BLaER1 treated with 17β-estradiol and CSF1 and Interleukin-3, amounts not matched to agents 10 nM and 100 nM (cell line): ENCODE measurements around the gene RPL31.
A peak's percentile ranks its signal among the peaks of the same experiment; 100 is the strongest.

ENCODE experiments used
- H3K27ac ChIP-seq, 11 experiments: shearing (Covaris generic); formaldehyde crosslinking; 2 replicates each; pipeline ENCODE4 v1.8.1; 2022
- H3K27me3 ChIP-seq, 11 experiments: shearing (Covaris generic); formaldehyde crosslinking; 2 replicates each; pipeline ENCODE4 v1.8.1; 2022
- H3K36me3 ChIP-seq, 11 experiments: shearing (Covaris generic); formaldehyde crosslinking; 2 replicates each; pipeline ENCODE4 v1.8.1; 2022
- H3K4me1 ChIP-seq, 10 experiments: shearing (Covaris generic); formaldehyde crosslinking; 2 replicates each; pipeline ENCODE4 v1.8.1; 2022
- H3K4me2 ChIP-seq, 11 experiments: shearing (Covaris generic); formaldehyde crosslinking; 2 replicates each; pipeline ENCODE4 v1.8.1; 2022
- H3K4me3 ChIP-seq, 10 experiments: shearing (Covaris generic); formaldehyde crosslinking; 2 replicates each; pipeline ENCODE4 v1.8.1; 2022
- H3K9ac ChIP-seq, 11 experiments: shearing (Covaris generic); formaldehyde crosslinking; 2 replicates each; pipeline ENCODE4 v1.8.1; 2022
- H3K9me3 ChIP-seq, 11 experiments: shearing (Covaris generic); formaldehyde crosslinking; replicated peaks in 1 of 11; 2 replicates each; pipeline ENCODE4 v1.8.1; 2022
- H4K20me1 ChIP-seq, 11 experiments: shearing (Covaris generic); formaldehyde crosslinking; 2 replicates each; pipeline ENCODE4 v1.8.1; 2022
- Cebpa-rat ChIP-seq, 11 experiments: shearing (Covaris generic); IDR thresholded peaks; 2 replicates each; pipeline ENCODE4 v1.8.1; 2022

RPL31 gene

GRCh38 chr2:100998235-100998573 is 3.9 kb upstream of the RPL31 start:
- Histone ChIP-seq H3K4me2 (no peak overlapping the region), H3K9ac (no peak overlapping the region), H3K27ac (no peak overlapping the region), H3K4me3 (no peak overlapping the region), H3K4me1 (peaks cover under 1 to 7% (median 5%) of the 10 kb centered on the region in 10 experiments; a peak in 18 of 20 replicates), H4K20me1 (peaks cover 4 to 7% (median 5%) of the 10 kb centered on the region in 11 experiments; a peak in 18 of 22 replicates), H3K36me3 (peaks cover 2 to 6% (median 5%) of the 10 kb centered on the region in 11 experiments; a peak in 18 of 22 replicates), H3K27me3 (no peaks in the 10 kb centered on the region), H3K9me3 (peaks cover 0 to 7% (median 4%) of the 10 kb centered on the region in 11 experiments; a peak in 10 of 22 replicates)
- TF ChIP-seq Cebpa-rat (IDR thresholded peaks at IDR 0.05), result no peak

GRCh38 chr2:100999995-101000394 is 2.1 kb upstream of the RPL31 start:
- Histone ChIP-seq H3K27me3 (no peaks in the 10 kb centered on the region), H3K9ac (no peak overlapping the region), H3K36me3 (peaks cover 20 to 24% (median 23%) of the 10 kb centered on the region in 11 experiments), H4K20me1 (peaks cover 22 to 25% (median 23%) of the 10 kb centered on the region in 11 experiments), H3K4me3 (no peak overlapping the region), H3K4me2 (no peak overlapping the region), H3K4me1 (peaks cover 18 to 25% (median 23%) of the 10 kb centered on the region in 10 experiments), H3K9me3 (peaks cover 0 to 7% (median 4%) of the 10 kb centered on the region in 11 experiments; a peak in 10 of 22 replicates), H3K27ac (no peak overlapping the region)
- TF ChIP-seq Cebpa-rat (IDR thresholded peaks at IDR 0.05), result no peak

GRCh38 chr2:101002562-101003277 is 631 bp downstream of the RPL31 start:
- peaks cover 34 to 49% (median 46%) of the 10 kb centered on the region in 10 experiments for H3K4me1 ChIP-seq
- peak overlapping the region; percentile 85 to 98 (median 93) for H3K4me2 ChIP-seq
- H3K36me3 ChIP-seq, result peaks cover 47 to 52% (median 51%) of the 10 kb centered on the region in 11 experiments
- peak overlapping the region; percentile 94 to 99 (median 97) for H3K9ac ChIP-seq
- H3K9me3 ChIP-seq, result peaks cover 0 to 7% (median 4%) of the 10 kb centered on the region in 11 experiments; a peak in 10 of 22 replicates
- TF ChIP-seq Cebpa-rat (IDR thresholded peaks at IDR 0.05), result no peak
- H3K27me3 ChIP-seq, result no peaks in the 10 kb centered on the region
- peaks cover 49 to 52% (median 50%) of the 10 kb centered on the region in 11 experiments for H4K20me1 ChIP-seq
- peak overlapping the region; percentile 81 to 97 (median 86) for H3K4me3 ChIP-seq
- H3K27ac ChIP-seq, result peak overlapping the region; percentile 86 to 99 (median 95)

DNA sequence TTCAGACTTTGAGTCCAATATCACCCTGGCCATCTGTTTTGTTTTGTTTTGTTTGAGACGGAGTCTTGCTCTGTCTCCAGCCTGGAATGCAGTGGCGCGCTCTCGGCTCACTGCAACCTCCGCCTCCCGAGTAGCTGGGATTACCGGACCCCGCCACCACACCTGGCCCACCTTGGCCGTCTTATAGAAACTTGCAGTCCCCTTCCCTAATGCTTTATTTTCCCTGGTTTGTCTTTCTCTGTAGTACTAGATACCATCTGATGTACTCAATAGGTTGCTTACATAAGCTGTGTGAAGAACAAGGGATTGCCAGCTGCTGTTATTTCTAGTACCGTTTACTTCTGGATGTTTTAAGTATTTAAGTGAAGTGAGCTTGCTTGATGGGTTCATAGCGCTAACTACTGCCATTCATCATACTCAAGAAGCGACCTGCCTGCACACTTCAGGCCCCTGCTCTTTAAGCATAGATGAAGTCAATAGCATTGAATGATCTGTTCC is 1.2 kb downstream of the RPL31 start:
- peaks cover 53 to 58% (median 57%) of the 10 kb centered on the region in 11 experiments for H3K36me3 ChIP-seq

DNA sequence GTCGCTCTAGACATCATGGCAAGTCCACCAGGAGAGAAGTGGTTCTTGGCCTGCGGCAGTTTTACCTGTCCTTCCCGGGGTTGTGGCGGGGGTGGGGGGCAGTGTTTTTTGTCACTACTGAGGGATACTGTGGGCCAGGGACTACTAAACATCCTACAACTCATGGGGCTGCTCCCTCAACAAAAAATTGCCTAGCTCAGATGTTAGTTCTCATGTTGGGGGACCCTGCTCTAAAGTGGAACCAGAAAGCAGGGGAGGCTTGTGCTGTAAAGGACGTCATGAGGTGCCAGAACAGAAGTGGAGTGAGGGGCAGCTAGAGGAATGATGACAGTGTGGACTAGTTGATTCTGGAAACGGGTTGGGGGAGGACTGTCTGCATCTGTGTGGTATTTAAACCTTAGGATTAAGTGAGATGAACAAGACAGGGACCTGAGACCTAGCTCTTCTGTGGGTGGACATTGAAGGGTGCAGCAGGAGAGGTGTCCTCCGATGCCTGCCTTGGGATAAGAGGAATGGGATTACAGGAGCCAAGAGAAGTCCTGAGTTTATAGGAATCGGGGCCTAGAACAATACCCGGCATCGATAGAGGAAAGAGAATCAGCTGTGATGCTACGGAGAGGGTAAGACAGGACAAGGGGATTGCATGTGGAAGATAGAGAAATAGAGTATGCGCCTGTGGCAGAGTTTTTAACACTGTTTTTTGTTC is 2.7 kb downstream of the RPL31 start:
- Histone ChIP-seq H3K27me3 (no peaks in the 10 kb centered on the region), H3K9ac (peak overlapping the region; percentile 94 to 99 (median 97)), H3K27ac (peak overlapping the region in 8 of 11 experiments; percentile 16 to 99 (median 56); a peak in 13 of 22 replicates), H3K4me2 (peak overlapping the region; percentile 85 to 98 (median 93)), H3K4me3 (peak overlapping the region in 9 of 10 experiments; percentile 82 to 97 (median 86); a peak in 18 of 20 replicates), H3K36me3 (peaks cover 61 to 72% (median 69%) of the 10 kb centered on the region in 11 experiments), H3K4me1 (peaks cover 39 to 62% (median 50%) of the 10 kb centered on the region in 10 experiments), H3K9me3 (peaks cover 0 to 7% (median 4%) of the 10 kb centered on the region in 11 experiments; a peak in 10 of 22 replicates), H4K20me1 (peaks cover 62 to 73% (median 71%) of the 10 kb centered on the region in 11 experiments)
- no peak for TF ChIP-seq Cebpa-rat (IDR thresholded peaks at IDR 0.05)

More for the DNA sequence above, 1.2 kb downstream of the RPL31 start:
- H3K9ac ChIP-seq, result peak overlapping the region; percentile 94 to 99 (median 97)
- H3K4me3 ChIP-seq, result peak overlapping the region; percentile 81 to 97 (median 86)
- peaks cover 0 to 7% (median 4%) of the 10 kb centered on the region in 11 experiments; a peak in 10 of 22 replicates for H3K9me3 ChIP-seq
- H3K27ac ChIP-seq, result peak overlapping the region; percentile 86 to 99 (median 95); a peak in 21 of 22 replicates
- no peak for TF ChIP-seq Cebpa-rat (IDR thresholded peaks at IDR 0.05)
- H4K20me1 ChIP-seq, result peaks cover 55 to 58% (median 56%) of the 10 kb centered on the region in 11 experiments
- H3K27me3 ChIP-seq, result no peaks in the 10 kb centered on the region
- H3K4me1 ChIP-seq, result peaks cover 39 to 56% (median 48%) of the 10 kb centered on the region in 10 experiments
- peak overlapping the region; percentile 85 to 98 (median 93) for H3K4me2 ChIP-seq

- Histone ChIP-seq H3K36me3 (peaks cover 74 to 86% (median 82%) of the 10 kb centered on the region in 11 experiments), H3K27ac (no peak overlapping the region), H4K20me1 (peaks cover 66 to 87% (median 85%) of the 10 kb centered on the region in 11 experiments), H3K4me3 (peak overlapping the region in 6 of 10 experiments; percentile 11 to 97 (median 84); a peak in 5 of 20 replicates), H3K27me3 (no peaks in the 10 kb centered on the region), H3K4me1 (peaks cover 39 to 62% (median 50%) of the 10 kb centered on the region in 10 experiments), H3K9me3 (peaks cover 0 to 6% (median 4%) of the 10 kb centered on the region in 11 experiments; a peak in 10 of 22 replicates), H3K9ac (peak overlapping the region in 8 of 11 experiments; percentile 25 to 99 (median 96); a peak in 10 of 22 replicates), H3K4me2 (peak overlapping the region in 10 of 11 experiments; percentile 85 to 97 (median 93); a peak in 19 of 22 replicates)
- no peak for TF ChIP-seq Cebpa-rat (IDR thresholded peaks at IDR 0.05)
These were observed 4.1 kb downstream of the RPL31 start for GRCh38 chr2:101006065-101006715.

- no peak for TF ChIP-seq Cebpa-rat (IDR thresholded peaks at IDR 0.05)
- no peaks in the 10 kb centered on the region for H3K27me3 ChIP-seq
- peak overlapping the region in 2 of 11 experiments; percentile 13 to 19; a peak in 1 of 22 replicates for H3K27ac ChIP-seq
- peak overlapping the region in 8 of 11 experiments; percentile 3 to 58 (median 18); a peak in 5 of 22 replicates for H3K9ac ChIP-seq
- H3K4me2 ChIP-seq, result peak overlapping the region in 4 of 11 experiments; percentile 1 to 97 (median 13); a peak in 4 of 22 replicates
- peaks cover 78 to 100% (median 98%) of the 10 kb centered on the region in 11 experiments for H4K20me1 ChIP-seq
- H3K36me3 ChIP-seq, result peaks cover 79 to 100% (median 89%) of the 10 kb centered on the region in 11 experiments
- H3K4me1 ChIP-seq, result peaks cover 34 to 57% (median 47%) of the 10 kb centered on the region in 10 experiments
- H3K4me3 ChIP-seq, result no peak overlapping the region
- no peaks in the 10 kb centered on the region for H3K9me3 ChIP-seq
These were observed 5.6 kb downstream of the RPL31 start for GRCh38 chr2:101007415-101008345.
